OCI-LY1 (cell line): ENCODE results near the gene PARD3.

ENCODE experiments used
- EZH2 ChIP-seq: fragments of 200-600 bp; sonication (generic), shearing (Covaris generic); IDR thresholded peaks from 2 replicates; pipeline ENCODE4 v1.8.0; 2017; ENCODE audit warnings: borderline replicate concordance, mixed run types, mild to moderate bottlenecking, antibody characterized with exemption, low read length, moderate library complexity, mixed read lengths
- TF ChIP-seq, protein P1 (sequence below): fragments of 200-600 bp; sonication (generic), shearing (Covaris generic); IDR thresholded peaks from 2 replicates; pipeline ENCODE4 v1.5.1; 2017; ENCODE audit warnings: mild to moderate bottlenecking, antibody characterized with exemption, low read length, moderate library complexity, mixed read lengths

- TF ChIP-seq, protein P1, sequence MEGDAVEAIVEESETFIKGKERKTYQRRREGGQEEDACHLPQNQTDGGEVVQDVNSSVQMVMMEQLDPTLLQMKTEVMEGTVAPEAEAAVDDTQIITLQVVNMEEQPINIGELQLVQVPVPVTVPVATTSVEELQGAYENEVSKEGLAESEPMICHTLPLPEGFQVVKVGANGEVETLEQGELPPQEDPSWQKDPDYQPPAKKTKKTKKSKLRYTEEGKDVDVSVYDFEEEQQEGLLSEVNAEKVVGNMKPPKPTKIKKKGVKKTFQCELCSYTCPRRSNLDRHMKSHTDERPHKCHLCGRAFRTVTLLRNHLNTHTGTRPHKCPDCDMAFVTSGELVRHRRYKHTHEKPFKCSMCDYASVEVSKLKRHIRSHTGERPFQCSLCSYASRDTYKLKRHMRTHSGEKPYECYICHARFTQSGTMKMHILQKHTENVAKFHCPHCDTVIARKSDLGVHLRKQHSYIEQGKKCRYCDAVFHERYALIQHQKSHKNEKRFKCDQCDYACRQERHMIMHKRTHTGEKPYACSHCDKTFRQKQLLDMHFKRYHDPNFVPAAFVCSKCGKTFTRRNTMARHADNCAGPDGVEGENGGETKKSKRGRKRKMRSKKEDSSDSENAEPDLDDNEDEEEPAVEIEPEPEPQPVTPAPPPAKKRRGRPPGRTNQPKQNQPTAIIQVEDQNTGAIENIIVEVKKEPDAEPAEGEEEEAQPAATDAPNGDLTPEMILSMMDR, result no peak
- TF ChIP-seq EZH2, result no peak
Measured at GRCh38 chr10:34794835-34795234, 20.3 kb downstream of the PARD3 start.
